K562 (cell line): ENCODE data around the gene HEXIM2. TPM values are rescaled to one million over a fixed set of nuclear protein-coding genes. Genes with fewer than 3 reads are reported as not detected.

Experiments
- CBFB ChIP-seq: sonication (generic); formaldehyde crosslinking; IDR thresholded peaks from 2 replicates; pipeline ENCODE4 v1.4.0; 2020; ENCODE audit warnings: mild to moderate bottlenecking, missing genetic modification reagents
- CBX1 ChIP-seq: sonication (generic); IDR thresholded peaks from 2 replicates; pipeline ENCODE4 v1.6.1; 2016; ENCODE audit warnings: antibody characterized with exemption, low read depth, mild to moderate bottlenecking
- CHD2 ChIP-seq: IDR thresholded peaks from 2 replicates; pipeline ENCODE4 v1.6.1; 2011; ENCODE audit warnings: low read depth, low read length
- EZH2 ChIP-seq: IDR thresholded peaks from 2 replicates; pipeline ENCODE4 v1.6.1; 2012; ENCODE audit warnings: low read depth, mild to moderate bottlenecking, inconsistent platforms, low read length, borderline replicate concordance
- FOXM1 ChIP-seq, 2 experiments: fragments of 450-650 bp in 1 of 2; sonication (generic) in 1 of 2; formaldehyde crosslinking in 1 of 2; IDR thresholded peaks; 2 replicates each; pipeline versions ENCODE4 v1.6.1 to v1.9.0; 2017 to 2022; ENCODE audit warnings: low read depth in 2 of 2, mild to moderate bottlenecking in 2 of 2, missing genetic modification reagents in 1 of 2, moderate library complexity in 1 of 2
- GATA2 ChIP-seq: sonication (generic); formaldehyde crosslinking; IDR thresholded peaks from 2 replicates; pipeline ENCODE4 v1.4.0; 2020; ENCODE audit warnings: mild to moderate bottlenecking, missing genetic modification reagents
- HCFC1 ChIP-seq: IDR thresholded peaks from 2 replicates; pipeline ENCODE4 v1.6.1; 2012; ENCODE audit warnings: low read depth, low read length, improper control_type of control experiment
- MTF1 ChIP-seq: fragments of 250-450 bp; sonication (Bioruptor Pico); IDR thresholded peaks from 2 replicates; pipeline ENCODE4 v1.9.0; 2021; ENCODE audit warnings: moderate library complexity, mild to moderate bottlenecking, inconsistent platforms, borderline replicate concordance
- NFYB ChIP-seq: IDR thresholded peaks from 2 replicates; pipeline ENCODE4 v1.6.1; 2011; ENCODE audit warnings: mild to moderate bottlenecking, moderate library complexity; ENCODE audit not compliant: insufficient read length; ENCODE audit errors: extremely low read depth
- PCBP1 ChIP-seq: fragments of 200-400 bp; formaldehyde crosslinking; IDR thresholded peaks from 2 replicates; pipeline ENCODE4 v1.6.1; 2018; ENCODE audit warnings: mild to moderate bottlenecking, low read depth, low read length; ENCODE audit not compliant: poor library complexity, severe bottlenecking
- POLR2B ChIP-seq: fragments of 450-650 bp; IDR thresholded peaks from 2 replicates; pipeline ENCODE4 v1.6.1; 2018; ENCODE audit warnings: low read depth; ENCODE audit not compliant: partially characterized antibody
- RB1 ChIP-seq: fragments of 450-650 bp; IDR thresholded peaks from 2 replicates; pipeline ENCODE4 v1.6.1; 2017; ENCODE audit warnings: low read depth, mild to moderate bottlenecking
- RBM17 ChIP-seq: fragments of 200-400 bp; formaldehyde crosslinking; IDR thresholded peaks from 2 replicates; pipeline ENCODE4 v1.6.1; 2017; ENCODE audit warnings: low read depth, mild to moderate bottlenecking, low read length, borderline replicate concordance
- RHOXF2B ChIP-seq: fragments of 250-450 bp; sonication (Bioruptor Pico); conservative IDR thresholded peaks from 2 replicates; pipeline ENCODE4 v1.5.1; 2021
- SAFB ChIP-seq: fragments of 200-400 bp; formaldehyde crosslinking; IDR thresholded peaks from 2 replicates; pipeline ENCODE4 v1.6.1; 2017; ENCODE audit warnings: low read depth, low read length, borderline replicate concordance
- SMAD1 ChIP-seq: fragments of 150-350 bp; IDR thresholded peaks from 2 replicates; pipeline ENCODE4 v1.6.1; 2014; ENCODE audit warnings: low read length, low read depth; ENCODE audit not compliant: partially characterized antibody
- SMARCA5 ChIP-seq: fragments of 450-650 bp; IDR thresholded peaks from 2 replicates; pipeline ENCODE4 v1.6.1; 2016
- SPI1 ChIP-seq: IDR thresholded peaks from 2 replicates; pipeline ENCODE4 v1.6.1; 2011; ENCODE audit warnings: low read depth, low read length, control low read depth, borderline replicate concordance
- SRSF1 ChIP-seq: fragments of 200-400 bp; formaldehyde crosslinking; IDR thresholded peaks from 2 replicates; pipeline ENCODE4 v1.6.1; 2017; ENCODE audit warnings: mild to moderate bottlenecking, low read depth, low read length, moderate library complexity
- STAT5B ChIP-seq: fragments of 250-450 bp; sonication (Bioruptor Pico); IDR thresholded peaks from 2 replicates; pipeline ENCODE4 v1.8.0; 2021; ENCODE audit warnings: mild to moderate bottlenecking, inconsistent platforms
- TEAD1 ChIP-seq, 2 experiments: fragments of 450-650 bp in 1 of 2; sonication (generic) in 1 of 2; formaldehyde crosslinking; IDR thresholded peaks; 2 replicates each; pipeline versions ENCODE4 v1.4.0 to v1.8.0; 2020 to 2022; ENCODE audit warnings: mild to moderate bottlenecking in 2 of 2, missing genetic modification reagents in 1 of 2
- TSC22D4 ChIP-seq: fragments of 450-650 bp; IDR thresholded peaks from 2 replicates; pipeline ENCODE4 v1.6.1; 2016; ENCODE audit warnings: missing genetic modification characterization, missing biosample characterization, control low read depth
- ZC3H11A ChIP-seq: IDR thresholded peaks from 2 replicates; pipeline ENCODE4 v1.6.1; 2012; ENCODE audit warnings: low read depth, low read length, improper control_type of control experiment
- ZNF197 ChIP-seq: fragments of 200-800 bp; sonication (Bioruptor generic); IDR thresholded peaks from 2 replicates; pipeline ENCODE4 v1.6.1; 2016; ENCODE audit warnings: low read depth, missing genetic modification characterization, missing compliant biosample characterization
- ZNF232 ChIP-seq: sonication (generic); formaldehyde crosslinking; IDR thresholded peaks from 2 replicates; pipeline ENCODE4 v1.8.0; 2022; ENCODE audit warnings: mild to moderate bottlenecking, missing genetic modification reagents
- ZNF3 ChIP-seq: fragments of 250-450 bp; sonication (Bioruptor Pico); IDR thresholded peaks from 2 replicates; pipeline ENCODE4 v1.5.0; 2021; ENCODE audit warnings: mild to moderate bottlenecking, moderate library complexity
- ZNF311 ChIP-seq: fragments of 250-450 bp; sonication (Bioruptor Pico); IDR thresholded peaks from 2 replicates; pipeline ENCODE4 v1.4.0; 2020; ENCODE audit warnings: mild to moderate bottlenecking, moderate library complexity
- ZNF785 ChIP-seq: fragments of 250-450 bp; sonication (Bioruptor Pico); IDR thresholded peaks from 2 replicates; pipeline ENCODE4 v1.4.0; 2020; ENCODE audit warnings: mild to moderate bottlenecking
- polyA plus RNA-seq, 8 experiments: library from polyadenylated mRNA; depleted of rRNA in 4 of 8; stranded (reverse) in 5 of 8; unstranded in 3 of 8; fragments of >200 nt; fragmentation: Nextera tagmentation in 2 of 8; fragmentation: Illumina TruSeq in 1 of 8; extraction: Ambion mirVana in 2 of 8; extraction: Trizol in 1 of 8; gene quantifications; 2 replicates each; pipeline versions ENCODE4 v1.2.1 to v1.2.3, GENCODE V29; 2011 to 2014; ENCODE audit warnings: inconsistent platforms in 1 of 8, missing spikeins in 1 of 8
- total RNA-seq, 7 experiments: library from RNA; depleted of rRNA in 6 of 7; stranded (reverse); fragments of >200 nt in 6 of 7; fragmentation: Illumina TruSeq in 2 of 7; extraction: Trizol in 2 of 7; gene quantifications; 2 replicates each; pipeline versions ENCODE4 v1.2.1 to v1.2.3, GENCODE V29; 2011 to 2021; ENCODE audit warnings: low replicate concordance in 1 of 7
- TF ChIP-seq, protein P1 (sequence below), 3 experiments: fragments of 200-800 bp in 1 of 3; sonication (Bioruptor generic) in 1 of 3; sonication (generic) in 1 of 3; formaldehyde crosslinking in 1 of 3; IDR thresholded peaks; 2 replicates each; pipeline versions ENCODE4 v1.6.1 to v1.8.0; 2016 to 2022; ENCODE audit warnings: mild to moderate bottlenecking in 2 of 3, missing compliant biosample characterization in 2 of 3, missing genetic modification characterization in 2 of 3, missing genetic modification reagents in 1 of 3
- TF ChIP-seq, protein P2 (sequence below): fragments of 450-650 bp; IDR thresholded peaks from 2 replicates; pipeline ENCODE4 v1.6.1; 2016

HEXIM2 gene
- total and polyA plus RNA-seq, 9 of the 15 experiments (the other 6 are each of a cell fraction or from before 2014, with no cell fraction given): 0.69 to 3.4 (median 1.1) TPM; not detected in 2

DNA sequence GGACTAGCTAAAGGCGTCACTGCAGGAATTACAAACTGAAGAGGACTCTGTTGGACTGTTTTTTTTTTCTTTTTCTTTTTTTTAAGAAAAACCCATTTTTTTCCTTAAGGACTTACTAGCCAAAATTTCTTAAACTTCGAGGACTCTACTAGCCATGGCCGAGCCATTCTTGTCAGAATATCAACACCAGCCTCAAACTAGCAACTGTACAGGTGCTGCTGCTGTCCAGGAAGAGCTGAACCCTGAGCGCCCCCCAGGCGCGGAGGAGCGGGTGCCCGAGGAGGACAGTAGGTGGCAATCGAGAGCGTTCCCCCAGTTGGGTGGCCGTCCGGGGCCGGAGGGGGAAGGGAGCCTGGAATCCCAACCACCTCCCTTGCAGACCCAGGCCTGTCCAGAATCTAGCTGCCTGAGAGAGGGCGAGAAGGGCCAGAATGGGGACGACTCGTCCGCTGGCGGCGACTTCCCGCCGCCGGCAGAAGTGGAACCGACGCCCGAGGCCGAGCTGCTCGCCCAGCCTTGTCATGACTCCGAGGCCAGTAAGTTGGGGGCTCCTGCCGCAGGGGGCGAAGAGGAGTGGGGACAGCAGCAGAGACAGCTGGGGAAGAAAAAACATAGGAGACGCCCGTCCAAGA is 12.5 kb upstream of the HEXIM2 start (continued):
- TF ChIP-seq, protein P1, sequence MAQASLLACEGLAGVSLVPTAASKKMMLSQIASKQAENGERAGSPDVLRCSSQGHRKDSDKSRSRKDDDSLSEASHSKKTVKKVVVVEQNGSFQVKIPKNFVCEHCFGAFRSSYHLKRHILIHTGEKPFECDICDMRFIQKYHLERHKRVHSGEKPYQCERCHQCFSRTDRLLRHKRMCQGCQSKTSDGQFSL (CRISPR knock-in tag; IDR thresholded peaks at IDR 0.05): peak; percentile 73
- TF ChIP-seq, protein P1 (tag; IDR thresholded peaks at IDR 0.05): no peak
- TF ChIP-seq RB1 (peak; percentile 80), PCBP1 (no peak), MTF1 (CRISPR knock-in tag) (no peak), SAFB (no peak), RHOXF2B (CRISPR knock-in tag) (no peak), CHD2 (peak; percentile 29; the same call in 1 of the 2 replicates), EZH2 (no peak), TEAD1 (CRISPR knock-in tag; IDR thresholded peaks at IDR 0.05) (no peak), SRSF1 (no peak), SMARCA5 (no peak), SMAD1 (no peak), ZNF232 (CRISPR knock-in tag) (no peak), FOXM1 (IDR thresholded peaks at IDR 0.05; ENCODE audit: low read depth) (no peak), FOXM1 (CRISPR knock-in tag; IDR thresholded peaks at IDR 0.05; ENCODE audit: low read depth) (no peak), GATA2 (no peak), HCFC1 (no peak; the same call in 1 of the 2 replicates), ZNF3 (CRISPR knock-in tag) (no peak), STAT5B (no peak), ZNF311 (CRISPR knock-in tag) (no peak), ZNF197 (no peak), CBX1 (no peak), SPI1 (no peak), ZNF785 (no peak), CBFB (CRISPR knock-in tag) (no peak), TSC22D4 (tag) (no peak), NFYB (no peak), ZC3H11A (no peak), POLR2B (no peak), RBM17 (no peak)
- TF ChIP-seq, protein P2, sequence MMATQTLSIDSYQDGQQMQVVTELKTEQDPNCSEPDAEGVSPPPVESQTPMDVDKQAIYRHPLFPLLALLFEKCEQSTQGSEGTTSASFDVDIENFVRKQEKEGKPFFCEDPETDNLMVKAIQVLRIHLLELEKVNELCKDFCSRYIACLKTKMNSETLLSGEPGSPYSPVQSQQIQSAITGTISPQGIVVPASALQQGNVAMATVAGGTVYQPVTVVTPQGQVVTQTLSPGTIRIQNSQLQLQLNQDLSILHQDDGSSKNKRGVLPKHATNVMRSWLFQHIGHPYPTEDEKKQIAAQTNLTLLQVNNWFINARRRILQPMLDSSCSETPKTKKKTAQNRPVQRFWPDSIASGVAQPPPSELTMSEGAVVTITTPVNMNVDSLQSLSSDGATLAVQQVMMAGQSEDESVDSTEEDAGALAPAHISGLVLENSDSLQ: no peak
